HUES6 (cell line): ENCODE measurements around the gene C4orf54.

Experiments used
- H3K27ac ChIP-seq: 2 replicates; pipeline ENCODE4 v1.7.0; 2013; ENCODE audit warnings: low read depth, mild to moderate bottlenecking, low read length, inconsistent platforms
- H3K27me3 ChIP-seq: 2 replicates; pipeline ENCODE4 v1.6.1; 2013; ENCODE audit warnings: low read length; ENCODE audit not compliant: control insufficient read depth, insufficient read depth
- H3K36me3 ChIP-seq: 2 replicates; pipeline ENCODE4 v1.6.1; 2013; ENCODE audit warnings: low read length; ENCODE audit not compliant: control insufficient read depth, insufficient read depth
- H3K4me1 ChIP-seq: 2 replicates; pipeline ENCODE4 v1.6.1; 2013; ENCODE audit warnings: low read length; ENCODE audit not compliant: control insufficient read depth, insufficient read depth
- H3K4me3 ChIP-seq: 2 replicates; pipeline ENCODE4 v1.5.1; 2013; ENCODE audit warnings: low read depth, low read length
- H3K9ac ChIP-seq: one replicate; pipeline ENCODE4 v1.6.1; 2013; ENCODE audit warnings: mild to moderate bottlenecking, low read length
- H3K9me3 ChIP-seq: 2 replicates; pipeline ENCODE4 v1.6.1; 2013; ENCODE audit warnings: low read depth, low read length; ENCODE audit not compliant: control insufficient read depth, insufficient read depth

Gene C4orf54

DNA sequence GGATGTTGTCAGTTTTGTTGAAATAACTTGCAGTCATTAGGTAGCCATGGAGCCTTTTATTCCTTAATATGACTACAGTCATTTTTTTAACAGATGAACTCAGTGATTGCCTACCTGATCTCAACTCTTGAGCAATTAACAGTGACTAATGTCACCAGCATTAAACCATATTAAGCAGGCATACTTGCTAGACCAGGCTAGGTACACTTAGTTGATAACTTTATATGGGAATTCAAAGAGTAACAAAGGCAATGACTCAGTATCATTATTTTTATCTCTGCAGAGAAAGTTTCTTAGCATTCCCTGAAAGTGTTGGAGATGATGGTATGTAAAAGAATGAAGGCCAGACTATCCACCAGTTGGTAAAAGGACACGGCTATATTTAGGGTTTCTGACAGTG lies at the start of gene C4orf54:
TSS of gene C4orf54 (minus strand) at position 31 of the 400 bp plus-strand sequence. CDS start 3,180 bp downstream, outside the sequence.
- Histone ChIP-seq H3K27me3 (no peaks in the 10 kb centered on the region), H3K9ac (no peak within 1 kb of the TSS)

GRCh38 chr4:99705891-99706290 lies 48.3 kb upstream of the C4orf54 start:
- Histone ChIP-seq H3K9me3 (no peaks in the 10 kb centered on the region), H3K4me3 (no peak overlapping the region), H3K36me3 (no peaks in the 10 kb centered on the region), H3K4me1 (no peaks in the 10 kb centered on the region), H3K27me3 (no peaks in the 10 kb centered on the region), H3K9ac (no peak overlapping the region), H3K27ac (no peak overlapping the region)

More for the DNA sequence above, at the start of gene C4orf54:
- Histone ChIP-seq H3K36me3 (no peaks in the 10 kb centered on the region), H3K4me1 (no peaks in the 10 kb centered on the region), H3K27ac (no peak within 1 kb of the TSS), H3K4me3 (no peak within 1 kb of the TSS), H3K9me3 (no peaks in the 10 kb centered on the region)

GRCh38 chr4:99696801-99697200 lies 39.2 kb upstream of the C4orf54 start:
- Histone ChIP-seq H3K4me3 (no peak overlapping the region), H3K36me3 (no peaks in the 10 kb centered on the region), H3K4me1 (no peaks in the 10 kb centered on the region), H3K27ac (no peak overlapping the region), H3K27me3 (no peaks in the 10 kb centered on the region), H3K9ac (no peak overlapping the region), H3K9me3 (peaks cover under 1% of the 10 kb centered on the region; the same call in 1 of the 2 replicates)

DNA sequence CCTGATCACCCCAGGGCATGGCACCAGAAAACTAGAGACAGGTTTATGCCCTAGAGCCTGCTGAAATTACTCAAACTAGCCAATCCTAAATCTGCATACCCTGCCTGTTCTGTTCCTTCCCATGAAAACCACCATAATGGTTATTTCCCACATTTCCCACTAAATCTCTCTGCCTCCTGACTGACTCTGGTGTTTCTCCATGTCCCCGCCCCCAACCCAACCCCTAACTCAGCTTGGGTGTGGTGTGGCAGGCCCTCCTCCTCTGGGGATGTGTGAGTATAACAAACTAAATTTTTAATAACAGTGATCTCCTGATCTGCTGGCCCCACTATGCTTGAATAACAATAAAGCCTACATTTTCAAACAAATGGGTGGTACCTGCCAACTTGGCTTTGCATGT lies 35.5 kb upstream of the C4orf54 start:
- Histone ChIP-seq H3K9me3 (peaks cover 4% of the 10 kb centered on the region), H3K4me3 (no peak overlapping the region), H3K4me1 (no peaks in the 10 kb centered on the region), H3K9ac (no peak overlapping the region), H3K36me3 (no peaks in the 10 kb centered on the region), H3K27ac (no peak overlapping the region), H3K27me3 (no peaks in the 10 kb centered on the region)

DNA sequence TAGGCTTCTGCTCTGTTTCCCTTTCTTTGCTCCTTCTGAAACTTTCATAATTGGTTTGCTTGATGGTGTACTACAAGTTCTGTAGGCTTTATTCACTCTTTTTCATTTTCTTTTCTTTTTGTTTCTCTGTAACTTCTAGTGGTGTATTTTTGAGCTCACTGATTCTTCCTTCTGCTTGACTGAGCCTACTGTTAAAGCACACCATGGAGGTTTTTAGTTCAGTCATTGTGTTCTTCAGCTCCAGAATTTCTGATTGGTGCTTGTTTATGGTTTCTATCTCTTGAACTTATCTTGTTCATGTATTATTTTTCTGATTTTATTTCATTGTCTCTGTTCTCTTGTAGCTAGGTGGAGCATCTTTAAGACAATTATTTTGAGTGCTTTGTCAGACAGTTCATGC lies 33.4 kb upstream of the C4orf54 start:
- Histone ChIP-seq H3K9me3 (peaks cover 4% of the 10 kb centered on the region), H3K4me1 (no peaks in the 10 kb centered on the region), H3K9ac (no peak overlapping the region), H3K4me3 (no peak overlapping the region), H3K36me3 (no peaks in the 10 kb centered on the region), H3K27ac (no peak overlapping the region), H3K27me3 (no peaks in the 10 kb centered on the region)

- no peak overlapping the region for H3K9ac ChIP-seq
Observed at GRCh38 chr4:99690472-99690871, 32.8 kb upstream of the C4orf54 start.

DNA sequence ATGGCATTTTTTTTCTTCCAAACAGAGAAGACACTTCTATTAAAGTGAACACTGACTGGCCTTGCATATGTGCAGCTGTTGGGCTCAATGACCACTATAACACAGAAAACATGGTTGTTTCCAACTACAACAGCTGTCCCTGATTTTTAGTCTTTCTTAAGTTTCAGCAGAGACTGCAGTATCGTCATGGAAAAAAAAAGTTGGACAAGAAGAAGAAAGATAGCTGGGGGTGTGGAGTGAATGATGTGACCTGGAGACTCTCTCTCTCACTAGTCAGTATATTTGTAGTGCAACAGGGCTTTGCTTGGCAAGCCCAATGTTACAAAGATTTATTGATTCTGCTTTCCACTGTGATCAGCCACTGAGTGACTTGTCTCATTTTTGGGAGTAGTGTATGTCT lies 29.5 kb upstream of the C4orf54 start:
- H3K9ac ChIP-seq = no peak overlapping the region
- no peaks in the 10 kb centered on the region for H3K4me1 ChIP-seq
- peaks cover 7% of the 10 kb centered on the region for H3K9me3 ChIP-seq
- H3K27me3 ChIP-seq = no peaks in the 10 kb centered on the region
- no peak overlapping the region for H3K4me3 ChIP-seq
- H3K36me3 ChIP-seq = no peaks in the 10 kb centered on the region
- H3K27ac ChIP-seq = no peak overlapping the region

More at GRCh38 chr4:99690472-99690871, 32.8 kb upstream of the C4orf54 start:
- no peak overlapping the region for H3K27ac ChIP-seq
- no peak overlapping the region for H3K4me3 ChIP-seq
- no peaks in the 10 kb centered on the region for H3K27me3 ChIP-seq
- no peaks in the 10 kb centered on the region for H3K36me3 ChIP-seq
- H3K9me3 ChIP-seq = peaks cover 4% of the 10 kb centered on the region
- no peaks in the 10 kb centered on the region for H3K4me1 ChIP-seq

DNA sequence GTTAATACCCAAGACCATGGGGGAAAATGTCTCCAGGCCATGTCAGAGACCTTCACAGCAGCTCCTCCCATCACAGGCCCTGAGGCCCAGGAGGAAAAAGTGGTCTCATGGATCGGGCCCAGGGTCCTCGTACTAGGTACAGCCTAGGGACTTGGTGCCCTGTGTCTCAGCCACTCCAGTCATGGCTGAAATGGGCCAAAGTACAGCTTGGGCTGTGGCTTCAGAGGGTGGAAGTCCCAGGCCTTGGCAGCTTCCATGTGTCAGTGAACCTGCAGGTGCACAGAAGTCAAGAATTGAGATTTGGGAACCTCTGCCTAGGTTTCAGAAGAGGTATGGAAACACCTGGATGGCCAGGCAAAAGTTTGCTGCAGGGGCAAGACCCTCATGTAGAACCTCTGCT lies 27.6 kb upstream of the C4orf54 start:
- Histone ChIP-seq H3K4me3 (no peak overlapping the region), H3K27ac (no peak overlapping the region), H3K9me3 (0 out of 2 replicates have a peak, but pooled peaks cover 3% of the 10 kb centered on the region), H3K9ac (no peak overlapping the region), H3K36me3 (no peaks in the 10 kb centered on the region), H3K27me3 (no peaks in the 10 kb centered on the region), H3K4me1 (no peaks in the 10 kb centered on the region)

DNA sequence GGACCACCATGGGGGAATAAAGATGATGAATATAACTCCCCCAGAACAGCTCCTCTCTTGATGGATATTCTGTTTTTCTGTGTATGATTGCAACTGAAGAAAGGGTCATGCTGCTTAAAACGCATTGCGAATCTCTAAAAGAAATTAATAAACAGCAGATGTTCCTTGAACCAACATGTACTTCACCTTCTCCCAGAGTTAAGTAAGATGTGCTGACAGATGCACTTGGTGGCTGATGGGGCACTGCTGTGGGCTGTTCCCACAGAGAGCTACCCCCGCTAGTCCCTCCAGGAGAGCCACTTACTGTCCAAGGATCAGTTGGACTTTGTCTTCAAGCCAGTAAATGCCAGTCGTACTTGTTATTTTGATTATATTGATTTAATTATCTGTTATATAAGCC lies 26.3 kb upstream of the C4orf54 start:
- H3K9ac ChIP-seq = no peak overlapping the region
- H3K4me3 ChIP-seq = no peak overlapping the region
- H3K4me1 ChIP-seq = no peaks in the 10 kb centered on the region
- H3K27me3 ChIP-seq = no peaks in the 10 kb centered on the region
- no peak overlapping the region for H3K27ac ChIP-seq
- H3K9me3 ChIP-seq = 0 out of 2 replicates have a peak, but pooled peaks cover 3% of the 10 kb centered on the region
- H3K36me3 ChIP-seq = no peaks in the 10 kb centered on the region

GRCh38 chr4:99679976-99680375 lies 22.3 kb upstream of the C4orf54 start:
- Histone ChIP-seq H3K4me1 (no peaks in the 10 kb centered on the region), H3K9ac (no peak overlapping the region), H3K4me3 (no peak overlapping the region), H3K27me3 (no peaks in the 10 kb centered on the region), H3K36me3 (no peaks in the 10 kb centered on the region), H3K9me3 (no peaks in the 10 kb centered on the region), H3K27ac (no peak overlapping the region)

DNA sequence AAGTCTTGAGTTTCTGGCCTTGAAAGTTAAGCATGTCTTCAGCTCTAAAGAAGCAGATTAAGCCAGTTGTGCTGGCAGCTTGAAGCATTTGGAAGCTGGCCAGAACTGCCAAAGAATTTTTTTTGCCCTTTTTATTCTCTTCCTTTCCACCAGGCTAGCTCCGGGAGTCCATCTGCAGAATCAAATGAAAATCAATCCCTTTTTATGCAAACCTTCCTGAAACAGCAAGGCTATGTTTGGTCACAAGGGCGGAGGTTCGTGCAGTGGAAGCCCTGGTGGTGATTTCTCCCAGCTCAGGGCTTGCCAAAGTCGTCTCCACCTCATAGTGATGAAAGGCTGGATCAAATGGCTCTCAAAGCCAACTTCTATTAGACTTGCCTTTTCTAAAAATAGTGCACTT lies 21.6 kb upstream of the C4orf54 start:
- H3K36me3 ChIP-seq = no peaks in the 10 kb centered on the region
- no peaks in the 10 kb centered on the region for H3K4me1 ChIP-seq
- H3K27me3 ChIP-seq = no peaks in the 10 kb centered on the region
- H3K4me3 ChIP-seq = no peak overlapping the region
- H3K9me3 ChIP-seq = no peaks in the 10 kb centered on the region
- no peak overlapping the region for H3K9ac ChIP-seq
- no peak overlapping the region for H3K27ac ChIP-seq

- Histone ChIP-seq H3K27ac (no peak overlapping the region), H3K4me3 (no peak overlapping the region), H3K27me3 (no peaks in the 10 kb centered on the region), H3K36me3 (no peaks in the 10 kb centered on the region), H3K9ac (no peak overlapping the region), H3K9me3 (peaks cover 14% of the 10 kb centered on the region), H3K4me1 (no peaks in the 10 kb centered on the region)
Observed at GRCh38 chr4:99677161-99677560, 19.5 kb upstream of the C4orf54 start.
